ENCODE data around the gene CARS1. TPM values are rescaled to one million over a fixed set of nuclear protein-coding genes. Genes with fewer than 3 reads are reported as not detected.

CARS1 gene
- total and polyA plus RNA-seq, 2 of the 8 experiments (the other 6 are each of a cell fraction or from before 2014, with no cell fraction given), result 44.1 to 100 TPM

DNA sequence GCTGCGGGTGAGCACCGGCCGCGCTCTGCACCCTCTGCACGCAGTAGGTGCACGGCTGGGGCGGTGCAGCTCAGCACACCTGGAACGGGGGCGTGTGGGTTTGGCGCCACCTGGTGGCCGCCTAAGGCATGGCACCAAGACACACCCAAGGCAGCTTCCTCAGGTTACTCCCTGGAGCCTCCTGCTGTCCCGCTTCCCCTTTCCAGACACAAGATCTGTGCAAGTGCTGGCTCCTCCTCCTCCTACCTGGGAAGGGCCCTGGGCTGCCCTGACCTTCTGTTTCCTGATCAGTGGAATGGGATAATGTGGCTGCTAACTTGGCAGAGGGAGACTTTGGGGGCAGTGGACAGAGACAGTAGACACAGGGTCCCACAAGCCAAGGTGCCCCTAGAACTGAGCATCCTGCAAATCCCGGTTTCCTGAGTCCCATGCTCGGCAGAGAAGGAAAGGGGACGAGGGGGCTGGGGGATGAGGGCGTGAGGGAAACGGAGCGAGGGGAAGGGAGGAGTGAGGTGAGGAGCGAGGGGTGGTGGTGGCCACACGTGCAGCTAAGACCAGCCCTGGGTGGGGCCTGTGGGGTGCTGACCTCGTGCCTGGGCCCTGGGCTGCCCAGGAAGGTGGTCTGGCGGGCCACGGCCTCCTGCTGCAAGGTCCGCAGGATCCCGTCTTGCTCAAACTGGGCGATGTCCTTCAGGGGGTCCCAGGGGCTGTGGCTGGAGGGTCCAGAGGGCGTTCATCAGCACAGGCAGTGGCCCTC, 34.8 kb upstream of the CARS1 start (continued):
- TF ChIP-seq, protein P1, sequence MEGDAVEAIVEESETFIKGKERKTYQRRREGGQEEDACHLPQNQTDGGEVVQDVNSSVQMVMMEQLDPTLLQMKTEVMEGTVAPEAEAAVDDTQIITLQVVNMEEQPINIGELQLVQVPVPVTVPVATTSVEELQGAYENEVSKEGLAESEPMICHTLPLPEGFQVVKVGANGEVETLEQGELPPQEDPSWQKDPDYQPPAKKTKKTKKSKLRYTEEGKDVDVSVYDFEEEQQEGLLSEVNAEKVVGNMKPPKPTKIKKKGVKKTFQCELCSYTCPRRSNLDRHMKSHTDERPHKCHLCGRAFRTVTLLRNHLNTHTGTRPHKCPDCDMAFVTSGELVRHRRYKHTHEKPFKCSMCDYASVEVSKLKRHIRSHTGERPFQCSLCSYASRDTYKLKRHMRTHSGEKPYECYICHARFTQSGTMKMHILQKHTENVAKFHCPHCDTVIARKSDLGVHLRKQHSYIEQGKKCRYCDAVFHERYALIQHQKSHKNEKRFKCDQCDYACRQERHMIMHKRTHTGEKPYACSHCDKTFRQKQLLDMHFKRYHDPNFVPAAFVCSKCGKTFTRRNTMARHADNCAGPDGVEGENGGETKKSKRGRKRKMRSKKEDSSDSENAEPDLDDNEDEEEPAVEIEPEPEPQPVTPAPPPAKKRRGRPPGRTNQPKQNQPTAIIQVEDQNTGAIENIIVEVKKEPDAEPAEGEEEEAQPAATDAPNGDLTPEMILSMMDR (IDR thresholded peaks at IDR 0.05; ENCODE audit: control extremely low read depth in 1 of 3, insufficient read depth in 1 of 3, low read depth in 1 of 3, low read length in 3 of 3), result peak in 2 of 3 experiments; percentile 99; a peak in 3 of 4 replicates
- TF ChIP-seq SP1 (IDR thresholded peaks at IDR 0.05; ENCODE audit: low read depth, low read length) (0 out of 2 replicates have a peak, but pooled peaks have one; percentile 30), EGR1 (IDR thresholded peaks at IDR 0.05; ENCODE audit: borderline replicate concordance, low read depth, low read length) (peak; percentile 80), RAD21 (IDR thresholded peaks at IDR 0.05 in 1 of 2, conservative IDR thresholded peaks at IDR 0.05 in 1 of 2; ENCODE audit: low read depth in 2 of 2, low read length in 2 of 2) (peak; percentile 96 to 97), POLR2AphosphoS5 (IDR thresholded peaks at IDR 0.05; ENCODE audit: low read depth, low read length) (no peak), SRF (IDR thresholded peaks at IDR 0.05; ENCODE audit: low read depth, low read length) (no peak), ZNF274 (IDR thresholded peaks at IDR 0.05; ENCODE audit: borderline replicate concordance, extremely low read depth, low read length) (no peak), YY1 (IDR thresholded peaks at IDR 0.05; ENCODE audit: low read depth, low read length) (peak; percentile 70; the same call in 1 of the 2 replicates)
- TF ChIP-seq, protein P2, sequence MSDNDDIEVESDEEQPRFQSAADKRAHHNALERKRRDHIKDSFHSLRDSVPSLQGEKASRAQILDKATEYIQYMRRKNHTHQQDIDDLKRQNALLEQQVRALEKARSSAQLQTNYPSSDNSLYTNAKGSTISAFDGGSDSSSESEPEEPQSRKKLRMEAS (IDR thresholded peaks at IDR 0.05), result peak; percentile 81
